Right lobe of liver (tissue), 6 donors: ENCODE measurements around the gene ANKRD55. TPM values are rescaled to one million over a fixed set of nuclear protein-coding genes. Genes with fewer than 3 reads are reported as not detected.
A peak's percentile ranks its signal among the peaks of the same experiment; 100 is the strongest.

Source experiments
- ATAC-seq, 4 donors: fragments of 200-7000 bp; cut with Tn5 transposase; one replicate each; pipeline ENCODE4 v1.9.1; 2020; ENCODE audit warnings: mild to moderate bottlenecking in 4 of 4, moderate library complexity in 4 of 4
- DNase-seq, 3 donors: peaks; one replicate each; pipeline ENCODE4 v3.0.0-alpha.2; 2020
- H3K27ac ChIP-seq, 3 donors: fragments of 200-600 bp; one replicate each; pipeline ENCODE4 v1.8.0; 2022
- H3K27me3 ChIP-seq, 2 donors: fragments of 200-600 bp; one replicate each; pipeline ENCODE4 v1.8.0; 2022
- H3K36me3 ChIP-seq, 4 donors: fragments of 200-600 bp; sonication (generic) in 1 of 4; one replicate each; pipeline versions ENCODE4 v1.5.1 to v1.8.0; 2017 to 2022; ENCODE audit warnings: control low read depth in 1 of 4
- H3K4me1 ChIP-seq, 4 donors: fragments of 200-600 bp; sonication (generic) in 1 of 4; one replicate each; pipeline versions ENCODE4 v1.5.1 to v1.8.0; 2017 to 2022; ENCODE audit warnings: control low read depth in 1 of 4
- H3K4me3 ChIP-seq, 3 donors: fragments of 200-600 bp; one replicate each; pipeline ENCODE4 v1.8.0; 2022
- H3K9me3 ChIP-seq, 4 donors: fragments of 200-600 bp; sonication (generic) in 1 of 4; one replicate each; pipeline versions ENCODE4 v1.5.1 to v1.8.0; 2017 to 2022; ENCODE audit warnings: control low read depth in 1 of 4
- POLR2A ChIP-seq: fragments of 450-650 bp; IDR thresholded peaks from one replicate; pipeline ENCODE4 v1.6.1; 2017; ENCODE audit warnings: antibody characterized with exemption, mild to moderate bottlenecking
- WGBS: methylation state at CpG from one replicate; pipeline ENCODE4 v1.1.6; 2018; ENCODE audit warnings: low coverage, low lambda C conversion rate; ENCODE audit not compliant: insufficient coverage; ENCODE audit errors: missing lambda C conversion rate; 5-methylcytosine and 5-hydroxymethylcytosine counted together
- intact Hi-C, 2 donors: fragments of 100-400 bp; cut with DNase I; formaldehyde crosslinking; loops; one replicate each; pipeline versions ENCODE4 v1.11.2 to v1.14.1; 2022
- total RNA-seq, 6 experiments: library from RNA; depleted of rRNA in 2 of 6; stranded (reverse); fragments of >200 nt in 2 of 6; fragmentation: NEBNext Ultra II Directional in 3 of 6; extraction: Animal tissue kit (Norgen Biotek cat#: 25700) in 3 of 6; gene quantifications; one replicate each; pipeline versions ENCODE4 v1.1.0 to v1.2.4, GENCODE V29; 2016 to 2023
- TF ChIP-seq, protein P1 (sequence below), 4 donors: fragments of 200-600 bp in 3 of 4; fragments of 450-650 bp in 1 of 4; IDR thresholded peaks; one replicate each; pipeline versions ENCODE4 v1.5.1 to v1.8.0; 2016 to 2022; ENCODE audit warnings: antibody characterized with exemption in 4 of 4, mild to moderate bottlenecking in 2 of 4
- donor health status: DM: no; HTN: yes; CAD: no.
- donor health status: DM: no; HTN: no; CAD: no.
- donor health status: DM: no; HTN: no; CAD: no.
- donor health status: DM: no; HTN: yes; CAD: no.
- donor health status: DM: no; HTN: yes; CAD: no.

ANKRD55 gene
- total RNA-seq, 6 experiments from 2014 or later = 0.68 to 2.2 (median 1.2) TPM

DNA sequence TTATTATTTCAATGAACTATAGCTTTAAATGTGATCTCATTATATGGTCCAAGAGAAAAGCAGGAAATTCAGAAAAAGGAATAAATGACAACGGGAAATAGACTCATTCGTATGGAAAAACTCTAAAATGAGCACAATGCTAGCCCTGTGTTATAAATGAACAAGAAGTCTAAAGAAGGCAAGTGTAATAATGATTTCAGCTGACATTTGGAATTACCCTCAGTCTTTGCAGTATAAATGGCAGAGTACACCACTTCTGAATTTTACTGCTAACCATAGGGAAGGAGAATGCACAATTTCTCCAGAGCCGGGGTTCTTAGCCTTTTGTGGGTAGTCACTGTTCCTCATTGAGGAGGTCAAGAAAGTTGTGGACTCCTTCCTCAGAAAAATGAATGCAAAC, 93.1 kb downstream of the ANKRD55 start:
- no peak for ATAC-seq
- intact Hi-C loops = no loop called here
- no peaks in the 10 kb centered on the region for H3K9me3 ChIP-seq

GRCh38 chr5:56130664-56131063, 102.5 kb downstream of the ANKRD55 start:
- Histone ChIP-seq H3K27me3 (no peaks in the 10 kb centered on the region), H3K9me3 (no peaks in the 10 kb centered on the region), H3K27ac (no peak overlapping the region), H3K4me3 (no peak overlapping the region), H3K4me1 (no peaks in the 10 kb centered on the region), H3K36me3 (no peaks in the 10 kb centered on the region)
- TF ChIP-seq, protein P1, sequence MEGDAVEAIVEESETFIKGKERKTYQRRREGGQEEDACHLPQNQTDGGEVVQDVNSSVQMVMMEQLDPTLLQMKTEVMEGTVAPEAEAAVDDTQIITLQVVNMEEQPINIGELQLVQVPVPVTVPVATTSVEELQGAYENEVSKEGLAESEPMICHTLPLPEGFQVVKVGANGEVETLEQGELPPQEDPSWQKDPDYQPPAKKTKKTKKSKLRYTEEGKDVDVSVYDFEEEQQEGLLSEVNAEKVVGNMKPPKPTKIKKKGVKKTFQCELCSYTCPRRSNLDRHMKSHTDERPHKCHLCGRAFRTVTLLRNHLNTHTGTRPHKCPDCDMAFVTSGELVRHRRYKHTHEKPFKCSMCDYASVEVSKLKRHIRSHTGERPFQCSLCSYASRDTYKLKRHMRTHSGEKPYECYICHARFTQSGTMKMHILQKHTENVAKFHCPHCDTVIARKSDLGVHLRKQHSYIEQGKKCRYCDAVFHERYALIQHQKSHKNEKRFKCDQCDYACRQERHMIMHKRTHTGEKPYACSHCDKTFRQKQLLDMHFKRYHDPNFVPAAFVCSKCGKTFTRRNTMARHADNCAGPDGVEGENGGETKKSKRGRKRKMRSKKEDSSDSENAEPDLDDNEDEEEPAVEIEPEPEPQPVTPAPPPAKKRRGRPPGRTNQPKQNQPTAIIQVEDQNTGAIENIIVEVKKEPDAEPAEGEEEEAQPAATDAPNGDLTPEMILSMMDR (IDR thresholded peaks at IDR 0.05) = no peak
- TF ChIP-seq POLR2A = no peak
- no peak for DNase-seq
- ATAC-seq = no peak
- intact Hi-C loops = no loop called here
- WGBS = 88% methylated on average over 2 of the region's 2 CpGs

More for the DNA sequence above, 93.1 kb downstream of the ANKRD55 start:
- peaks cover 0 to 12% (median 0%) of the 10 kb centered on the region in 4 donors for H3K4me1 ChIP-seq
- H3K27ac ChIP-seq = peak overlapping the region in 1 of 3 donors; percentile 4
- TF ChIP-seq, protein P1 (IDR thresholded peaks at IDR 0.05) = no peak
- no peak for TF ChIP-seq POLR2A
- 65% methylated on average over 3 of the region's 3 CpGs for WGBS
- no peak overlapping the region for H3K4me3 ChIP-seq
- H3K36me3 ChIP-seq = no peaks in the 10 kb centered on the region
- H3K27me3 ChIP-seq = no peaks in the 10 kb centered on the region
- no peak for DNase-seq

GRCh38 chr5:56129288-56129687, 103.8 kb downstream of the ANKRD55 start:
- no peak for ATAC-seq
- no peaks in the 10 kb centered on the region for H3K36me3 ChIP-seq
- DNase-seq = no peak
- H3K27me3 ChIP-seq = no peaks in the 10 kb centered on the region
- H3K4me3 ChIP-seq = no peak overlapping the region
- H3K9me3 ChIP-seq = no peaks in the 10 kb centered on the region
- WGBS = 65% methylated on average over 4 of the region's 4 CpGs
- TF ChIP-seq POLR2A = no peak
- TF ChIP-seq, protein P1 (IDR thresholded peaks at IDR 0.05) = no peak
- H3K4me1 ChIP-seq = peaks cover 0 to 11% (median 0%) of the 10 kb centered on the region in 4 donors
- intact Hi-C loops = no loop called here
- no peak overlapping the region for H3K27ac ChIP-seq

GRCh38 chr5:56128113-56128512, 105.0 kb downstream of the ANKRD55 start:
- DNase-seq = no peak

More at GRCh38 chr5:56128113-56128512, 105.0 kb downstream of the ANKRD55 start:
- WGBS = 54% methylated on average over 3 of the region's 3 CpGs
- no peak for ATAC-seq
- Histone ChIP-seq H3K4me1 (peaks cover 0 to 22% (median 0%) of the 10 kb centered on the region in 4 donors), H3K9me3 (no peaks in the 10 kb centered on the region), H3K27ac (no peak overlapping the region), H3K36me3 (no peaks in the 10 kb centered on the region), H3K27me3 (no peaks in the 10 kb centered on the region), H3K4me3 (no peak overlapping the region)
- intact Hi-C loops = no loop called here
- TF ChIP-seq, protein P1 (IDR thresholded peaks at IDR 0.05) = no peak
- no peak for TF ChIP-seq POLR2A
